Skin epidermis (tissue), 12 donors: ENCODE measurements around the gene PLPP4.

Source experiments
- H3K27ac ChIP-seq, 21 experiments: fragments of 200-600 bp; sonication (generic) in 11 of 21; one replicate each; pipeline ENCODE4 v1.5.0; 2020; ENCODE audit warnings: mild to moderate bottlenecking in 3 of 21, inconsistent platforms in 2 of 21, moderate library complexity in 2 of 21
- H3K4me3 ChIP-seq, 7 experiments: fragments of 200-600 bp; sonication (generic) in 2 of 7; one replicate each; pipeline ENCODE4 v1.5.0; 2020; ENCODE audit warnings: inconsistent platforms in 2 of 7, mild to moderate bottlenecking in 2 of 7, moderate library complexity in 1 of 7

The PLPP4 gene

DNA sequence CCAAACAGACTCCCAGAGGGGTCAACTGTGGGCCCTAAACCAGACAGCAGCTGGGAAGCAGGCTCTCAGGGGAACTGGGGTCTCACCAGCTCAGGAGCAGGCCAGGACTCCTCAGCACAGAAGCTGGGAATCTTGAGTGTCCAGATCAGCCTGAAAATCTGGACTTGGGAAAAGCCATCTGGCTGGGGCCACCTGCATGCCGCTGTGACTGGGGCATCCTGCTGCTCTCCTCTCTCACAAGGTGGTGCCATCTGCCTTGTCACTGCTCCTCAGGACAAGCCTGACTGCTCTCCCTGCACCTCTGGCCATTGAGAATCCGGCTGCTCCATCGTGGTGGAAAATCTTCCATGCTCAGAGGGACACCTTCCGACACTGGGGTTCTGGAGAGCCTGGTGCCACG lies 141.4 kb downstream of the PLPP4 start:
- Histone ChIP-seq H3K4me3 (no peak overlapping the region), H3K27ac (no peak overlapping the region)

DNA sequence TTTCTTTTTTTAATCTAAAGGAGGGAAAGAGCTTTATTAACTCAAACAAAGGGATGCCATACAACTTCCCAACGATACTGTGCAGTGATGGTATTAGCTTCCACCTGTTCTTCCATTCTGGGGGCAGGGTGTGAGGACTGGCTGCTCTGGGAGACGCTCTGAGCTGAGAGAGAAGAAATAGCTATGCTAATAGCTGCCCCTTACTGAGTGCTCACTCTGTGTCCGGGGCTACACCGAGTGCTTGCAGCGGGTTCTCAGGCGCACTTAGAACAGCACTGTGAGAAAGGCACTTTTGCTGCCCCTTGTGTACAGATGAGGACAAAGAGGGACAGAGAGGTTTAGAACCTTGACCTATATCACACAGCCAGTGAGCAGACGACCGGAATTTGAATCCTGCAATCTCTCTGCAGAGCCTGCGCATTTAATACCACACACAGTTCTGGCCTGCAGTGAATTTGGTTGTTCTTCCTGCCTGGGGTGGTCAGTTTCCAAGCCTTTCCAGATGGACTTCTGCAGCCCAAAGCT lies 142.2 kb downstream of the PLPP4 start:
- no peak overlapping the region for H3K4me3 ChIP-seq
- no peak overlapping the region for H3K27ac ChIP-seq

DNA sequence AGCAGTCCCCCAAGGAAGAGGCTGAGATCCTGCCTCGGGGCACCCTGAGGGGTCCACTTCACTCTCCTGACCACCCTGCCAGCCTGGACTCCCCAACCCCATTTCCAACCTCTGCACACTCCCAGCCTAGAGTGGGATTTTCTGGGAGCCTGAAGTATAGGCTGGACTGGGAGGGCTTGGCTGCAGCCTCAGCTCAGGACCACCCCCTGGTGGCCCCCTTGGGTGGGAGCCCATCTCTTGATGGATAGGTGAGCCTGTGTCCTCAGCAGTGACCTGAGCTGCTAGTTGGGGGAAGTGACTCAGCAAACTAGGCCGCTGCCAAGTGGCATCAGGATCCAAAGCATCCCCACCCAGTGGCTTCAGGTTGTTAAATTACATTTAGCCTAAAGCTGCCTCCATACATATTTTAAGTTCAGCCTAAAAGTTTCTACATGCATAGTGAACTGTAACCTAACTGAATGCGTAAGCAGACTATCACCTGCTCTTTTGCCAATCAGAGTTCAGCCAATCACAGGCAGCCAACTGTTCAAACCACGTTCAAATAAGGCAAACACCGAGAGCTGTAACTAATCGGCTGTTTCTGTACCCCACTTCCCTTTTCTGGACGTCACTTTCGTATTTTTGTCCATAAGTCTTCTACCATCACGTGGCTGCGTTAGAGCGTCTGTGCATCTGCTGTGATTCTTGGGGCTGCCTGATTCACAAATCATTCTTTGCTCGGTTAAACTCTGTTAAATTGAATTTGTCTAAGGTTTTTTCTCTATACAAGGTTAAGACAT lies 144.0 kb downstream of the PLPP4 start:
- Histone ChIP-seq H3K27ac (no peak overlapping the region), H3K4me3 (no peak overlapping the region)

DNA sequence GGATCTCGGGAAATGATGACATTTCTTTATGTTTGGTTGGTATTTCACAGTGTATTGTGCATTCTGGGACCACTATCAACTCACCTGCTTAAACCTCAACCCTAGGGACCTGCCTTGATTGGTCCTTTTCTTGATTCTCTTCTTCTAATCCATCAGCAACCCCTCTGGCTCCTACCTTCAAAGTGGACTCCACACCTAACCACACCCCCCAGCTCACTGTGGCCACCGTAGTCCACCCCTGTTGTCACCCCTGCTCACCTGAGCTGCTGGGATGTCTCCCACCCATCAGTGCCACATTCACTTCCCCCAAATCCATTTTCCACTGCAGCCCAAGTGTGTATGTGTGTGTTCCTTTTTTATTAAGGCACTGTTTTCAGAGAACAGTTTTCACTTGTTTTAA lies 145.0 kb downstream of the PLPP4 start:
- H3K4me3 ChIP-seq = no peak overlapping the region
- no peak overlapping the region for H3K27ac ChIP-seq

DNA sequence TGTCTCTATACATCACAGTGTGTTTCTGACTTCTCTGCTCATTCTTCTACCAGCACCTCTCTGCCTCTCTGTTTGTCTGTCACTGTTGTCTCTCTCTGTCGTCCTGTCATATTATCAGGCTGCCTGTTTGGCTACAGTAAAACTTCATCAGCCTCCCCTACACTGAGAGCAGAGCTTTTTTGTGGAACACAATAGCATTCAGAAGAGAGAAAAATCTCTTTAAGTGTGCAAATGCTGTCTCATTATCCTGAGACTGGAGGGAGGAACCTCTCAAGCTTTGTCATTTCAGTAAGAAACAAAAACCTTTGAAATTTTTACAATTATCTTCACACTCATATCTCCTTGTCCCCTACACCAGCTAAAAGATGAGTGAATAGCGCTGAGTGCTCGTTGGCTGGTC lies 148.4 kb downstream of the PLPP4 start:
- H3K4me3 ChIP-seq = no peak overlapping the region
- H3K27ac ChIP-seq = no peak overlapping the region

DNA sequence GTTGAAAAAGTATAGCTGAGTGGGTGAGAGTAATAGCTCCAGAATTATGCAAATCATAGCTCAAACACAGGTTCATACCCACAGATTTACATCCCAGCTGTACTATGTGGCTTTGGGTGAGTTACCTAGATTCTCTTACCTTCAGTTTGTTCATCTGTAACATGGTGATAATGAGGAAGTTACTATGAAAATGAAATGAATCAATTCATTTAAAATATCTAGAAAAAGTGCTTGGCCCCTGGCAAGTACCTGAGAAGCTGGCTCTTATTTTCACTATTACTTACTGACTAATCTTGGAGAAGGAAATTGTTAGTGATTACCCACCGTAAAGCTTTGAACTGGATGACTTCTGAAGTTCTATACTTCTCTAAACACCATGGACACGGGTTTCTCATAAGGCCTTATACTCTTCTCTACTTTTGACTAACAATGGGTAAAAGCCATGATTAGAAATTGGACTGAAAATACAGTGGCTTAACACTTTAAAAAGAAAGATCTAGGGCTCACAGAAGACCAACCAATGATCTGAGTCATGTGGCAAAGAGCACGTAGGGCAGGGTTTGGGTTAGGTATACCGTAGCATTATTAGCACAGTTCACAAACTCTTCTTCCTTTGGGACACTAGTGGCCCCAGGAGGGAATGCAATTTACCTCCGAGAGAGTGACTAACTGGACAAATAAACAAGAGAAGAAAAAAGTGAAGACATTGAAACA lies 149.2 kb downstream of the PLPP4 start:
- Histone ChIP-seq H3K4me3 (no peak overlapping the region), H3K27ac (no peak overlapping the region)

DNA sequence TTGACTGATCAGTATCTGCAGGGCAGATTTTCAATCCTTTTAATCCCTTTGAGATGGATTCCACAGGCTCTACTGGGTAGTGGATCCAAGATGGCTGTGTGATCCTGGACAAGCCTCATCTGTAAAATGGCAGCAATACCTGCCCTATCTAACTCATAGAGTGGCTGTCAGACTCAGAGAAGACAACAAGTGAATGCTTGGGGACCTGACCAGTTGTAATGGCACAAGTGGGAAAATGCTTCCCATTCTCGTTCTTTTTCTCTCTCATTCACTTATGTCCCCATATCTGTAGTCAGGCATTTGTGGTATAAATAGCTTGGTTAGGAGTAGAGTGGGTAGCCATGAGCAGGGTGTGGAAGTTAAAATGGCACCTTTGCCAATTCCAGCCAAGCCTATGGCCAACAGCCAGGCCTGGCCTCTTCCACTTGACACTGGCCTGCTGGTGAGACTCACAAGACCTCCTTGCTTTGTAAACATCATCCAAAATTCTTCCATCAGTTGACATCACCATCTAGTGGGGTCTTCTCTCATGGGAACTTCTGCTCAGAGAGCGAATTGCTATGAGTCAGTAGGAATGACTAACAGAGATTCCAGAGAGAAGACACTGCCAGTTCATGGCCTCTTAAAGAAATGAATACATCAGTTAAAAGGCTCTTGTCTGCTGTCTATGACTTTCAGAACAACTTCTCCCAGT lies 150.1 kb downstream of the PLPP4 start:
- H3K27ac ChIP-seq = no peak overlapping the region
- H3K4me3 ChIP-seq = no peak overlapping the region

DNA sequence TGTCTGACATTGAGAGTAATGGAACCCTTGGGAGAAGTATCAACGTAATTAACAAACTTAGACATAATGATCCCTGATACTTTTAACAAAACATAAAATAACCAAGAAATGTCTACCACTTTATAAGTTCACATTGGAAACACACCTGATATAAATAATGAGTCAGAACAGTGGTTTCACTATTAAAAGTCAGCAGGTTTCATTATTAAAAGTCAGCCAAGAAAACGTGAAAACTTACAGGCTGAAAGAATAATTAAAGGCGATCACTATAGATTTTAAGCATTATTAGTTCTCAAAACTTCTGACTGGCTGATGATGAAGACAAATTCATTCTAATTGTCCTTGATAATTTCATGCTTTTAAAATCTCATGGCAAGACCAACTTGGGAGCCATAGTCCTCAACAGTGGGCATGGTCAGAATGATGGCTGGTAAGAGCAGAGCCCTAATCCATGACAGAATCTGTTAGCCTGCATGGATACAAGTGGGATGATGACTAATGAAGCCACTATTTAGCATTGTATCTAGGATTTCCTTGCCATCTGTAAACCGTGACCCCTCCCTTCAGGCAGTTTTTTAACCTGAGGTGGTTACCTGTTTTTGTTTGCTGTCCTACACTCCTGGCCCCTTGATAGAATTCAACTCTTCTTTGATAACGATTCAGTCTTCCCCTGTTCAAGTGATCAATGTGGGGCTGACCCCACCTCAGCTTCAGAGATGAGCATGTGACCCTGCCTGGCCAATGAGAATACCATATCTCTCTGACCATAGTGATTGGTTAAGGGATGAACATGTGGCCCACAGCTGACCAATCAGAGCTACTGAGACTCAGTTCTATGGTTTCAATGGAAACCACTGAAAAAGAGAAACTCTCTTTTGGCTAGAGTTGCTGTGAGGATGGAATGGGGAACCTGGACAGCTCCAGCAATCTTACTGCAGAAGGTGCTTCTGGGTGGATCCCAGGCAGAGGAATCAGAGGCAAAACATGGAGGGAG lies 151.0 kb downstream of the PLPP4 start:
- H3K27ac ChIP-seq = no peak overlapping the region
- H3K4me3 ChIP-seq = no peak overlapping the region

DNA sequence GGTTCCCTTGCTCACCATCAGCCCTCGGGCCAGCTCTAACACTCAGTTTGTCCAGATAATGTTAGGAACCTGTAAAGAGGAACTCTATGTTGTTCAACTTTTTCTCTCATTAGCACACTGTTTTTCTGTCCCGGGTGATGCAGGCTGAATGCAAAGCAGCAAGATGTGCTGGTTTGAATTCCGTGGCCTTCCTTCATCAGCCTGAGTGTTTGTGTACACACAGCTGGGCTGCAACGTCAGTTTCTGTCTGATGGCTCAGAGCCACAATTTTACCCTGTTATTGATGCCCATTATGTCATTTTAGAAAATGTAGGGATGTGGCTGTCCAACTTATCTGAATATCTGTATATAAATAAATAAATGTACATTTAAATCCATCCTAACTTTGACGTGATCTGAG lies 152.0 kb downstream of the PLPP4 start:
- Histone ChIP-seq H3K27ac (no peak overlapping the region), H3K4me3 (no peak overlapping the region)

DNA sequence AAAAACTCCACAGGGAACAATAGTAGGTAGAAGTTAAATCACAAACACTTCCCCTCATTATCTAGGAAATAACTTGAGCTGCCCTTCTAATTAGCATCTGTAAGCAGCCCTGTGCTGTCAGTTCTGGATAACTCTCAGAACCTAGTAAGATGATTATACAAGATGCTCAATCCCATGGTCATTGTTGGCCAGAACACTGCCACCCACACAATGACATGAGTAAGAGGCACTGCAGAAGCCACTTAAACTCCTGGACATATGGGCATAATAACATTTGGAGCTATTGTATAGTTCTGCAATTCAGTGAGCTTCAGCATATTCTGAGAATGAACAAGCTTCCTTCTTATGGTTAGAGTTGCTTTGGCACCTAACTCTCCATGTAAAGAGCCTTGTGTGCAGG lies 153.8 kb downstream of the PLPP4 start:
- Histone ChIP-seq H3K27ac (no peak overlapping the region), H3K4me3 (no peak overlapping the region)

DNA sequence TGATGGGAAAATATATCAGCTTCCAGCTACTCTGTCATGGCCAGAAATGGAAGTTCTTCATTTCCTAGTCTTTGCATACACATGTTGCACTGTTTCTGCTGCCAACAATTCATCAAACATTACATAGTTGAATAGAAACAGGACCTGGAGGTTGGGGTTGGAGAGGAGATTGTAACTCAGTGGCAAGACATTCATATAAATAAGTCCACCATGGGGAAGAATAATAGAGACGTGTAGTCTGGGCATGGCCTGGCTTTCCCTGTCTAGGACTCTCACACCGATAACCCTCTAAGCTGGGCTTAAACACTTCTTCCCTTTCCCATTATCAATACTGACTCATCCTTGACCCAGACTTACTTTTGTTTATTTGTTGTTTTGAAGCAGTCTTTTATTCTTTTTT lies 155.7 kb downstream of the PLPP4 start:
- Histone ChIP-seq H3K4me3 (no peak overlapping the region), H3K27ac (no peak overlapping the region)

DNA sequence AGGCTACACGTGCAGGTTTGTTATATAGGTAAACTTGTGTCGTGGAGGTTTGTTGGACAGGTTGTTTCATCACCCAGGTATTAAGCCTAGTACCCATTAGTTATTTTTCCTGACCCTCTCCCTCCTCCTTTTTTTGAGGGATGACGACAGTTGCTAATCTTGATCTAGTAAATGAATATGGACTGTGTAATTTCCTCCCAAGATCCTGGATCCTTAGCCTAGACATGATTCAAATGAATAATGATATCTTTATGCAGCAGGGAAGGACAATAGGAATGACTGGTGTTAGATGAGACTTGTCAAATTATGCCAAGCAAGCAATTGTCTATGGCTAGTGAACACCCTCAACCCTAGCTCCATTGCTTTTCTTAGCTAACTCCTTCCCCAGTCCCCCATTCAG lies 156.2 kb downstream of the PLPP4 start:
- H3K27ac ChIP-seq = no peak overlapping the region
- no peak overlapping the region for H3K4me3 ChIP-seq

DNA sequence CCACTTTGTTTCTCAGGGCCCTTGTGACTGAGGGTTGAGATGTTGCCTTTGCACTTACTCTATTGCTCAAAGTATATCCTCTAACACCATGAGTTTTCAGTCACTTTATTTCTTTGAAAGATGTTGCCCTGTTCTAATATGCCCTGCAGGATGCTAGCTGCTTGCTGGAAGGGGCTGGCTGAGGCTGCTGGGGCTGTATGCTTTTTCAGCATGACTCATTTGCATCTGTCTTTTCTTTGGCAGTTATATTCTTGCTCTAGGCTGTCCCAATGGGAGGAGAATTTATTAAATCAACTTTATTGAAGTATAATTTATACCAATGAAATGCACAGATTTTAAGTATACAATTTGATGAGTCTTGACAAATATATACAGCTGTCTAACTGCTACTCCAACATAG lies 157.7 kb downstream of the PLPP4 start:
- Histone ChIP-seq H3K27ac (no peak overlapping the region), H3K4me3 (no peak overlapping the region)

DNA sequence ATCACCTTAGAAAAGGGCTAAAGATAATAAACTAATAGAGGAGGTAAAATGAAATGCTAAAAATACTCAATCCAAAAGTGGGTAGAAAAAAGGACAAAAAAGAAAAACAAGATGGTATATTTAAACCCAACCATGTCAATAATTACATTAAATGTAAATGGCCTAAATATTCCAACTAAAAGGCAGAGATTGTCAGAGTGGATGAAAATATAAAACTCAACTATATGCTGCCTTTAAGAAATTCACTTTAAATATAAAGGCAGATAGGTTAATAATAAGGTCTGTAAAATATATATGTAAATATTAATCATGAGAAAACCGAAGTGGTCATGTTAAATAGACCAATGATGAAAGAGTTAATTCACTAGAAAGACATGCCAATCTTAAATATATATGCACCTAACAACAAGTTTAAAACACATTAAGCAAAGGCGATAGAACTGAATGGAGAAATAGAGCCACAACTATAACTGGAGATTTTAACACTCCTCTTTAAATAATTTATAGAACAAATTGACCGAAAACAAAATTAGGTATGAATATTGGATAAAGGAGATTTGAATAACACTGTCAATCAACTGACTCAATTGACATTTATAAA lies 159.4 kb downstream of the PLPP4 start:
- no peak overlapping the region for H3K4me3 ChIP-seq
- no peak overlapping the region for H3K27ac ChIP-seq

DNA sequence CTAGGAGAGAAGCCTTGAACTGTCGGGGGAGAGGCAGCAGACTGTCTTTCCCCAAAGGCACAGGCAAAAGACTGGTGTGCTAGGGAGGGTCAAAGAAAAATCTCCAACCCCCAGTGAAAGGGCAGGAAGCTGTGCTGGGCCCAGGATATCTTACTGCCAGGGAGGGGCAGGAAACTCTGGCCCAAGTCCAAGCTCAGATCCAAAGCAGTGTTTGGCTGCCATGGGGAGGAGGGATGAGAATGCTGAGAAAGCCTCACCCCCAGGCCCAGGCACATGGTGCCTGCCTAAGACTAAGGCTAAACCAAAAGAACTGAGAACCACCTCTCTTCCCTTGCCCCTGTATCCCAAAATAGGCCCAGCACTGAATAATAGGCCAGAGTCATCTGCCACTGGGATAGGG lies 171.2 kb downstream of the PLPP4 start:
- H3K27ac ChIP-seq = no peak overlapping the region

DNA sequence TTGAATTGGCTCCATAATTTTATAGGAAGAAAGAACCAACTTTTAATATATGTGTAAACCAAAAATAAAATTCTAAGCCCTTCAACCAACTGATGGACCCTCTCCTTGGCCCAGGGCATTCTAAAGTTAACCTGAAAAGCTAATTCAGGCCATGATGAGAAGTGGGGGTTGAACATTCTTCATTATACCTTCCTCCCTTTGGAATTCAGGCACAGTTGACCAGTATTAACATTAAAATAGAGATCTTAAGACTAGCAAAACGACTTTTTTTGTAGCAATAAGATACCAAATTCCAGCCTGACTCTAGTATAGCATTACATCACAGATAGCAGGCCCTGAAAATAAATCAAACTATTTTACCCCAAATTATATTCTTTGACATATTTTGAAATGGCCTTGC lies 173.2 kb downstream of the PLPP4 start:
- no peak overlapping the region for H3K27ac ChIP-seq

More for the DNA sequence above, 171.2 kb downstream of the PLPP4 start:
- no peak overlapping the region for H3K4me3 ChIP-seq

DNA sequence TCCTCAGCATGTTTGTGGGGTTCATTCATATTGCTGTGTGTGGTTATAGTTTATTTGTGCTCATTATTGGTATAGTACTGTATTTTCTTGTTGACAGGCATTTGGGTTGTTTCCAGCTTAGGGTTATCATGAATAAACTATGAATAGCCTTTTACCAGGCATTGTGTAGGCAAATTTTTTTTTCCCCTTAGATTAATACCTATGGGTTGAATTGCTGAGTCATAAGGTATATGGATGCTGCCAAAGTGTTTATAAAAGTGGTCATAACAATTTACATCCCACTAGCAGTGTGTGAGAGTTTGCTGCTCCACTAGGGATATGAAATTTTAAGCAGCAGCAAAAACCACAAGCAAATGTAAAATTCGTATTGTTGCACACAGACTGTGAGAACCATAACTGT lies 175.0 kb downstream of the PLPP4 start:
- H3K4me3 ChIP-seq = no peak overlapping the region
- H3K27ac ChIP-seq = no peak overlapping the region

More for the DNA sequence above, 173.2 kb downstream of the PLPP4 start:
- H3K4me3 ChIP-seq = no peak overlapping the region

DNA sequence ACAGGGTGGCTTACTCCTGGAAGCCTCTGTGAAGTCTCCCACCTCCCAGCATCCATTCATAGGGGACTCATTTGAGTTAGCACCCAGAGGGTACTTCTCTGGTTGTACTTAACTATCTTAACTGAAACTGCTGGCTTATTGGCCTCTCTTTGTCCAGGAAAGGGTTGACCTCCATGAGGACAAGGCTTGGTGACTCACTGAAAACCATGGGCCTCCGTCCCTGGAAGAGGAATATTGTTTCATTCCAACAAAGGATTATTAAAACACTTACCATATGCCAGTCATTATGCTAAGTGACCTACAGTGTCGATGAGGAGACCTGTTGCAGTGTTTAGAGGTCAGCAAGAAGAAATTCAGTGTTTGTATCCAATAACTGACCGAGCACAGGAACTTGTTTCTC lies 175.9 kb downstream of the PLPP4 start:
- Histone ChIP-seq H3K4me3 (no peak overlapping the region), H3K27ac (no peak overlapping the region)

DNA sequence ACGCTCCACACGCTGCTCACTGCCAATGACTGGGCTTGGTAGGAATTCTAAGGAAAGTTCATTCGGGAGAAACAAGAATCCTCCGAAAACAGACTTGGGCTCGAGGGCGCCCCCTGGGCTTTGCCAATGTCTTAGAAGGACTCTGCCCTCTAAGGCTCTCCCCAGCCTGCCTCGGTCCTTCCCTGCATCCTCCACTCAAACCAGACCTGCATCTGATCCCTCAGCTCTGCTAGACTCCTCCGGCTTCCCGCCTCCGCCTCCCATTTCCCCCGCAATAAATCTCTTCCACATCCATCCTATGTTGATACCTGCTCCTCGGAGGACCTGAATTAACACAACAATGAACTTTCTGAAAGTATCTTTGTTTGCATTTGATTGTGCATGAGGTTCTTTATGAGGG lies 177.6 kb downstream of the PLPP4 start:
- Histone ChIP-seq H3K27ac (no peak overlapping the region), H3K4me3 (no peak overlapping the region)
